Brain microvascular endothelial cell (primary cell): ENCODE data around the gene KRTAP17-1.

Experiments used
- DNase-seq: peaks from one replicate; pipeline ENCODE4 v3.0.0-alpha.2; 2020
- H3K27ac ChIP-seq: fragments of 250-450 bp; sonication (Bioruptor Pico); 2 replicates; pipeline ENCODE4 v1.5.1; 2020; ENCODE audit warnings: mild to moderate bottlenecking, moderate library complexity
- H3K27me3 ChIP-seq: fragments of 250-450 bp; sonication (Bioruptor Pico); replicated peaks from 2 replicates; pipeline ENCODE4 v1.5.1; 2020; ENCODE audit warnings: mild to moderate bottlenecking
- H3K36me3 ChIP-seq: fragments of 250-450 bp; sonication (Bioruptor Pico); replicated peaks from 2 replicates; pipeline ENCODE4 v1.5.1; 2020; ENCODE audit warnings: mild to moderate bottlenecking
- H3K4me3 ChIP-seq: 2 replicates; pipeline ENCODE4 v1.5.1; 2011; ENCODE audit warnings: low read depth, mild to moderate bottlenecking, control low read depth, low read length, moderate library complexity
- in situ Hi-C: cut with HindIII; loops from 2 replicates; pipeline ENCODE4 v1.10.0; 2017; ENCODE audit warnings: low sequenced_read_pairs, low pct_ligation_motif_present
- TF ChIP-seq, protein P1 (sequence below): IDR thresholded peaks from 2 replicates; pipeline ENCODE4 v1.5.1; 2011; ENCODE audit warnings: low read depth, mild to moderate bottlenecking, moderate library complexity, low read length, control low read depth, inconsistent platforms; ENCODE audit errors: missing control alignments

KRTAP17-1 gene

DNA sequence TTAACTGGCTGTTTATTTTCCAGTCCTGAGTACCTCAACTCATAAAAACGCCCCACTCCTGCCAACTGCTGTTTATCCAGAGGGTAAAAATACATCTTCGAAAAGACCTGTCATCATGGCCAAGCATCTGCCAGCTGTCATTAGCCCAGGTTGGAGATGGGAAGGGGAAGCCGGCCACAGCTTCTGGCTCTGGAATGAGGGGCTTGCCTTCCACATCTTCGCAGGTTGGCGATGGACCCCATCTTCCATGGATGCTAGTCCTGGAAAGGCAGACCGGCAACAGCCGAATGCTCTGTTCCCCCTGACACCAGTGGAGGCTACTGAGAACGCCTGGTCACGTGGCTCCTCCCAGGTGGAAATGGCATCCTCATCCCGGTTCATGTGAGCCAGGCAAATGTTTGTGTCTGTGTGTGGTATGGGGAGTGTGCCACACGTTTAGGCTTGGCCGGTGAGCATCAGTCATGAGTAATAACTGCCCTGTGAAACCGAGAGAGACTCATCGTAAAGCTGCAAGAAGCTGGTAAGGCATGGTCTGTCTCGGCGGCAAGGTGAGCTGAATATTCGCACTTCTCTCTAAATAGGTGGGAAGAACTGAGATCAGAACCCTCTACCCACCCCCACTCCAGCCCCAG is 420 bp upstream of the KRTAP17-1 start:
- TF ChIP-seq, protein P1, sequence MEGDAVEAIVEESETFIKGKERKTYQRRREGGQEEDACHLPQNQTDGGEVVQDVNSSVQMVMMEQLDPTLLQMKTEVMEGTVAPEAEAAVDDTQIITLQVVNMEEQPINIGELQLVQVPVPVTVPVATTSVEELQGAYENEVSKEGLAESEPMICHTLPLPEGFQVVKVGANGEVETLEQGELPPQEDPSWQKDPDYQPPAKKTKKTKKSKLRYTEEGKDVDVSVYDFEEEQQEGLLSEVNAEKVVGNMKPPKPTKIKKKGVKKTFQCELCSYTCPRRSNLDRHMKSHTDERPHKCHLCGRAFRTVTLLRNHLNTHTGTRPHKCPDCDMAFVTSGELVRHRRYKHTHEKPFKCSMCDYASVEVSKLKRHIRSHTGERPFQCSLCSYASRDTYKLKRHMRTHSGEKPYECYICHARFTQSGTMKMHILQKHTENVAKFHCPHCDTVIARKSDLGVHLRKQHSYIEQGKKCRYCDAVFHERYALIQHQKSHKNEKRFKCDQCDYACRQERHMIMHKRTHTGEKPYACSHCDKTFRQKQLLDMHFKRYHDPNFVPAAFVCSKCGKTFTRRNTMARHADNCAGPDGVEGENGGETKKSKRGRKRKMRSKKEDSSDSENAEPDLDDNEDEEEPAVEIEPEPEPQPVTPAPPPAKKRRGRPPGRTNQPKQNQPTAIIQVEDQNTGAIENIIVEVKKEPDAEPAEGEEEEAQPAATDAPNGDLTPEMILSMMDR: no peak
- Histone ChIP-seq H3K36me3 (no peaks in the 10 kb centered on the region), H3K27ac (no peak overlapping the region), H3K4me3 (no peak overlapping the region), H3K27me3 (no peaks in the 10 kb centered on the region)
- in situ Hi-C loops: no loop called here
- DNase-seq: no peak

DNA sequence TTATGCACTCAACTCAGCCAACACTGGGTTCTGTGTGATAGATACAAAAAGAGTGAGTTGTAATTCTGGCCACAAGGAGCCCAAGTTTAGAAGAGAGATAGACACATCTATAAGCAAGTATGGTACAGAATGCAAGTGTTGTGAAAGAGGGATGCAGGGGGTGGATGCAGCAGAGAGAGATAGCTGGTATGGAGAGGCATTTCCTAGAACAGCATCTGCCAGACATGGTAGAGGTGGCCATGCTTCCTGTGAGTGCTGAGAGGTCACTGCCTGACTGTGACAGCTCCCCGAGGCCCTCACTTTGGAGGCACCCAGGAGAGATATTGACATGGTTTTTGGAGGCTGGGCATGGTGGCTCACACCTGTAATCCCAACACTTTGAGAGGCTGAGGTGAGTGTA is 4.4 kb downstream of the KRTAP17-1 start:
- Histone ChIP-seq H3K27me3 (no peaks in the 10 kb centered on the region), H3K36me3 (no peaks in the 10 kb centered on the region), H3K27ac (no peak overlapping the region), H3K4me3 (no peak overlapping the region)
- in situ Hi-C loops: no loop called here
- no peak for DNase-seq
- TF ChIP-seq, protein P1: no peak

DNA sequence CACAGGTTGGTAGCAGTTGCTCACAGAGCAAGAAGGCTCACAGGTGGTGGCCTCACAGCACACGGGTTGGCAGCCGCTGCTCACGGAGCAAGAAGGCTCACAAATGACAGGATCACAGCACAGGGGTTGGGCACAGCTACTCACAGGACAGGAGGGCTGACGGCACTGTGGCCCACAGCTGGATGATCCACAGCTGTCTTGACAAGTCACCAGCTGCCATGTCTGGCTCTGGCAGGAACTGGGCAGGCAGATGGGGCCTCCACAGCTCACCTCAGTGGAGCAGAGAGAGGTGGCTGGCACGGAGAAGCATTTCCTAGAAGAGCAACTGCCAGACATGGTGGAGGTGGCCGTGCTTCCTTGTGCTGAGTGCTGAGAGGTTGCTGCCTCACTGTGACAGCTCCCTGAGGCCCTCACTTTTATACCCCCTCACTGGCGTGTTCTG is 6.6 kb downstream of the KRTAP17-1 start, which contains the start of gene KRTAP16-1:
Gene KRTAP16-1, minus strand, starts transcription at position 392 of the 442 bp plus-strand sequence. Its CDS starts 56 bp downstream, at position 336.
- Histone ChIP-seq H3K27me3 (no peaks in the 10 kb centered on the region), H3K4me3 (no peak within 1 kb of the TSS), H3K36me3 (no peaks in the 10 kb centered on the region), H3K27ac (no peak within 1 kb of the TSS)
- DNase-seq: no peak
- TF ChIP-seq, protein P1: no peak
- in situ Hi-C loops: no loop called here

DNA sequence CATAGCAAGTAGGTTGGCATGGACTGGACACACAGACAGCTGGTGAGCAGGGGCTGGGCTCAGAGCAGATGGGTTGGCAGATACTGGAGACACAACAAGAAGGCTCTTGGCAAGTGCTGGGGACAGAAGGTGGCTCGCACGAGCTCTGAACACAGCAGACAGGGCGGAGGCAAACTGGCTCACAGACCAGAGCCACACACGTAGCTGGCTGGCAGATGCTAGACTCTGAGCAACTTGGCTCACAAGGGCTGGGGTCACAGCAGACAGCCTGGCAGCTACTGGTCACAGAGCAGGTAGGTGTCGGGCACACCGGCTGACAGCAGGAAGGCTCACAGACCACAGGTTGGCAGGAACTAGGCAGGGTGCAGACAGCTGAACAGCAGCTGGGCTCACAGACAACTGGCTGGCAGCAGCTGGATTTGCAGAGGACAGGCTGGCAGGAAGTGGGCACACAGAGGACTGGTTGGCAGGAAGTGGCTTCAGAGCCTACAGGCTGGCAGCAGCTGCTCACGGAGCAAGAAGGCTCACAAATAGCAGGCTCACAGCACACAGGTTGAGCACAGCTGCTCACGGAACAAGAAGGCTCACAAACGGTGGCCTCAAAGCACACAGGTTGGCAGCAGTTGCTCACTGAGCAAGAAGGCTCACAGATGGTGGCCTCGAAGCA is 7.1 kb downstream of the KRTAP17-1 start:
- Histone ChIP-seq H3K27me3 (no peaks in the 10 kb centered on the region), H3K36me3 (no peaks in the 10 kb centered on the region), H3K27ac (no peak overlapping the region), H3K4me3 (no peak overlapping the region)
- no peak for DNase-seq
- in situ Hi-C loops: no loop called here
- TF ChIP-seq, protein P1: no peak

DNA sequence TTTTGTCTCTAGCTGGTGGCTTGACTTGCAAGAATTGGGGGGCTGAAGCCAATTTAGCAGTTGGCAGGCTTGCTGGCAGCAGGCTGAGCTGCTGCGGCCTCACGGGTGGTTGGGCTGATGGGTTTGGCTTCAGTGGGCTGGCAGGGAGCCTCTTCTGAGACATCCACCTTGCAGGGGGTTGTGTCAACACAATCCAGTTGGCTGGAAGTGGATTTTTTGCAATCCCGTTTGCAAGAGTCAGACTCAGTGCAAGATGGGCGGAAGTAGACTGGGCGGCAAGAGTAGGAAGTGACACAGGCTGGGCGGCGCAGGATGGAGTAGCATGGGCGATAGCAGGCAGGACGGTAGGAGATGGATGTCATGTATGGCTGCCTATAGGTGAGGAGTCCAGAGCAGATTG is 7.9 kb downstream of the KRTAP17-1 start:
- Histone ChIP-seq H3K27me3 (no peaks in the 10 kb centered on the region), H3K27ac (no peak overlapping the region), H3K36me3 (no peaks in the 10 kb centered on the region), H3K4me3 (no peak overlapping the region)
- TF ChIP-seq, protein P1: no peak
- peak; percentile 52 for DNase-seq
- in situ Hi-C loops: no loop called here
